Activated CD4-positive, alpha-beta T cell treated with anti-CD3 and anti-CD28 coated beads for 36 hours (primary cell): ENCODE results near the gene C16orf87. TPM values are rescaled to one million over a fixed set of nuclear protein-coding genes. Genes with fewer than 3 reads are reported as not detected.
"Not testable (repeated sequence)": the region's sequence is repeated elsewhere in the genome, so short reads cannot be mapped to it uniquely, and the experiment has no call there.

Source experiments
- ATAC-seq: fragments of 200-7000 bp; cut with Tn5 transposase; one replicate; pipeline ENCODE4 v1.10.0; 2021; ENCODE audit warnings: mild to moderate bottlenecking, moderate library complexity
- CTCF ChIA-PET: fragments of 350-600 bp; sonication (Branson Sonifier 250); formaldehyde crosslinking; loops from one replicate; lab custom pipeline; 2021; ENCODE audit warnings: antibody characterized with exemption; lab: Charles Lee
- POLR2A ChIA-PET: fragments of 350-600 bp; sonication (Branson Sonifier 250); formaldehyde crosslinking; loops from one replicate; lab custom pipeline; 2021; ENCODE audit warnings: antibody characterized with exemption, inconsistent platforms; lab: Charles Lee
- DNase-seq: peaks from one replicate; pipeline ENCODE4 v3.0.0-alpha.2; 2020
- H3K27ac Mint-ChIP-seq: one replicate; pipeline ENCODE4 v1.8.0; 2021; ENCODE audit warnings: mixed read lengths
- H3K27me3 Mint-ChIP-seq: one replicate; pipeline ENCODE4 v1.8.0; 2021; ENCODE audit warnings: mixed read lengths
- H3K36me3 Mint-ChIP-seq: one replicate; pipeline ENCODE4 v1.8.0; 2021; ENCODE audit warnings: low read depth, mixed read lengths
- H3K4me1 Mint-ChIP-seq: one replicate; pipeline ENCODE4 v1.8.0; 2021; ENCODE audit warnings: mixed read lengths
- H3K4me3 Mint-ChIP-seq: one replicate; pipeline ENCODE4 v1.8.0; 2021; ENCODE audit warnings: mild to moderate bottlenecking, moderate library complexity, mixed read lengths
- H3K9me3 Mint-ChIP-seq: one replicate; pipeline ENCODE4 v1.8.0; 2021; ENCODE audit warnings: low read depth, mixed read lengths
- intact Hi-C, 2 experiments: fragments of 100-400 bp; cut with DNase I in 1 of 2; cut with micrococcal nuclease in 1 of 2; formaldehyde crosslinking; loops; one replicate each; pipeline versions ENCODE4 v1.14.2 to v1.15.1; 2022 to 2024; cut with DNase I, micrococcal nuclease
- total RNA-seq, 2 experiments: library from RNA; stranded (reverse); gene quantifications; one replicate each; pipeline ENCODE4 v1.2.3, GENCODE V29; 2021

The C16orf87 gene, protein sequence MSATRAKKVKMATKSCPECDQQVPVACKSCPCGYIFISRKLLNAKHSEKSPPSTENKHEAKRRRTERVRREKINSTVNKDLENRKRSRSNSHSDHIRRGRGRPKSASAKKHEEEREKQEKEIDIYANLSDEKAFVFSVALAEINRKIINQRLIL
- 10 to 100 TPM; 14.6 to 17.2 TPM for total RNA-seq

DNA sequence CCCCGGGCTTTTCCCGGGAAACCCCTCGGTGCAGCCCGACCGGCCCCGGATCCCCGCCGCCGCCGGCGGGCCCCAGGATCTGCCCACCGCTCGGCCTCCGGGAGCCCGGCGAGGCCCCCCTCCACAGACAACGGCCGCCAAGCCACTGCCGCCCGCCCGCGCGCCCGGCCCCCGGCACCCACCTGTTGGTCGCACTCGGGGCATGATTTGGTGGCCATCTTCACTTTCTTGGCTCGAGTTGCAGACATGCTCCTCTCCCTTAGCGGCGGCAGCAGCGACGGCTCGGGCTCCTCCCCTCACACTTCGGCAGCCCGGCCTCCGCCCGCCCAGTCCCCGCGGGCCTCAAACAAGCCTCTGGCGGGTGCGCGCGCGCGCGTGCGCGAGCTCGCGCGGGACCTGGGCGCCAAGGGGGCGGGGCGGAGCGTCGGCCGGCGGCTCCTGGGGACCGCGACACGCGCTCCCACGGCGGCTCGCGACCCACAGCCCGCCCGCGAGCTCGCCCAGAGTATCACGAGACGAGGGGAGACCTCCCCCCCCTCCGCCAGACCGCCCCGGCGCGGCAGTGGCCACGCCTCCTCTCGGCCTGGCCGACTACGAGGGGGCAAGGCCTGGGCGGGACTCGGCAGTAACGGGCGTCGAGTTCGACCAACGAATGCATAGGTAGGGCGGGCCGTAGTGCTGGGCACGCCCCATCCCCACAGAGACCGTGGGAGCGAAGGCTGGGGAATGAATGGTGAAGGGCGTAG is at the start of gene C16orf87:
Gene C16orf87 (minus strand): TSS at position 279 of the 746 bp plus-strand sequence. CDS start 31 bp downstream, at position 248.
- intact Hi-C loops: loop anchor here (1.0 to 10.0 kb wide), 11 partner anchors 9 to 1554 kb away; partner anchors contain the start of genes DNAJA2 (in 2 of the 2), GPT2 (in 2 of the 2), ORC6 (in 2 of the 2) and SHCBP1 (in 2 of the 2)
- Mint-ChIP-seq H3K27ac (peak within 1 kb of the TSS; percentile 98), H3K4me3 (peak within 1 kb of the TSS; percentile 93), H3K4me1 (peaks cover 36% of the 10 kb centered on the region), H3K27me3 (no peaks in the 10 kb centered on the region), H3K9me3 (no peaks in the 10 kb centered on the region), H3K36me3 (peaks cover 10% of the 10 kb centered on the region)
- ChIA-PET POLR2A (interaction anchor here (0.7 to 1.2 kb wide), 2 partner anchors 9 to 19 kb away, joined by 3 read pairs; no protein-coding TSS in a partner anchor), CTCF (interaction anchor here (0.8 kb wide), 1 partner anchor 11 kb away, joined by 3 read pairs; no protein-coding TSS in a partner anchor)
- peak; percentile 96 for ATAC-seq
- peak; percentile 95 for DNase-seq

DNA sequence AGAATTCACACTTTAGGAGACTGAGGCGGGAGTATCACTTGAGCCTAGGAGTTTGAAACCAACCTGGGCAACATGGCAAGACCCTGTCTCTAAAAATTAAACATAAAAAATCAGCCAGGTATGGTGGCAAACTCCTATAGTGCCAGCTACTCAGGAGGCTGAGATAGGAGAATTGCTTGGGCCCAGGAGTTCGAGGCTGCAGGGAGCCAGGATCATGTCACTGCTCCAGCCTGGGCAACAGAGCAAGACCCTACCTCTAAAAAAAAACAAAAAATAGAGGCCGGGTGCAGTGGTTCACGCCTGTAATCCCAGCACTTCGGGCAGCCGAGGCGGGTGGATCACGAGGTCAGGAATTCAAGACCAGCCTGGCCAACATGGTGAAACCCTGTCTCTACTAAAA is 44.3 kb upstream of the C16orf87 start:
- Mint-ChIP-seq H3K27ac (no peak overlapping the region), H3K36me3 (no peaks in the 10 kb centered on the region), H3K4me3 (no peak overlapping the region), H3K27me3 (peaks cover 4% of the 10 kb centered on the region), H3K9me3 (no peaks in the 10 kb centered on the region), H3K4me1 (no peaks in the 10 kb centered on the region)
- DNase-seq: no peak
- CTCF ChIA-PET: interaction anchor here (0.6 to 1.1 kb wide), 3 partner anchors 9 to 171 kb away, joined by 3 to 4 read pairs (median 4); partner anchors contain the start of gene GPT2
- ATAC-seq: no peak
- intact Hi-C loops: no loop called here
- POLR2A ChIA-PET: no interaction called here

- Mint-ChIP-seq H3K27ac (no peak overlapping the region), H3K4me3 (no peak overlapping the region), H3K4me1 (no peaks in the 10 kb centered on the region), H3K36me3 (no peaks in the 10 kb centered on the region), H3K27me3 (no peaks in the 10 kb centered on the region), H3K9me3 (no peaks in the 10 kb centered on the region)
- CTCF ChIA-PET: interaction anchor here (0.8 to 1.1 kb wide), 2 partner anchors 19 to 34 kb away, joined by 3 read pairs; no protein-coding TSS in a partner anchor
- ATAC-seq: no peak
- POLR2A ChIA-PET: no interaction called here
- DNase-seq: no peak
- intact Hi-C loops: no loop called here
Observed at GRCh38 chr16:46873201-46873600, 42.2 kb upstream of the C16orf87 start.

GRCh38 chr16:46871597-46871996 is 40.6 kb upstream of the C16orf87 start:
- H3K27me3 Mint-ChIP-seq: peaks cover 4% of the 10 kb centered on the region
- no peaks in the 10 kb centered on the region for H3K9me3 Mint-ChIP-seq
- no peak overlapping the region for H3K4me3 Mint-ChIP-seq
- ATAC-seq (no peak), DNase-seq (no peak)
- ChIA-PET CTCF (interaction anchor here (0.6 kb wide), 1 partner anchor 17 kb away, joined by 4 read pairs; no protein-coding TSS in a partner anchor), POLR2A (no interaction called here)
- H3K27ac Mint-ChIP-seq: no peak overlapping the region
- H3K36me3 Mint-ChIP-seq: no peaks in the 10 kb centered on the region
- H3K4me1 Mint-ChIP-seq: no peaks in the 10 kb centered on the region
- intact Hi-C loops: no loop called here

DNA sequence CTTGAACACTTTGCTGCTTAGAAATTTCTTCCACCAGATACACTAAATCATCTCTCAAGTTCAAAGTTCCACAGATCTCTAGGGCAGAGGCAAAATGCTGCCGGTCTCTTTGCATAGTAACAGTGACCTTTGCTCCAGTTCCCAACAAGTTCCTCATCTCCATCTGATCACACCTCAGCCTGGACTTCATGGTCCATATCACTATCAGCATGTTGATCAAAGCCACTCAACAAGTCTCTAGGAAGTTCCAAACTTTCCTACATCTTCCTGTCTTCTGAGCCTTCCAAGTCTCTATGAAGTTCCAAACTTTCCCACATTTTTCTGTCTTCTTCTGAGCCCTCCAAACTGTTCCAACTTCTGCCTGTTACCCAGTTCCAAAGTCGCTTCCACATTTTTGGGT is 37.9 kb upstream of the C16orf87 start:
- H3K27ac Mint-ChIP-seq, POLR2A ChIA-PET: not testable (repeated sequence)

DNA sequence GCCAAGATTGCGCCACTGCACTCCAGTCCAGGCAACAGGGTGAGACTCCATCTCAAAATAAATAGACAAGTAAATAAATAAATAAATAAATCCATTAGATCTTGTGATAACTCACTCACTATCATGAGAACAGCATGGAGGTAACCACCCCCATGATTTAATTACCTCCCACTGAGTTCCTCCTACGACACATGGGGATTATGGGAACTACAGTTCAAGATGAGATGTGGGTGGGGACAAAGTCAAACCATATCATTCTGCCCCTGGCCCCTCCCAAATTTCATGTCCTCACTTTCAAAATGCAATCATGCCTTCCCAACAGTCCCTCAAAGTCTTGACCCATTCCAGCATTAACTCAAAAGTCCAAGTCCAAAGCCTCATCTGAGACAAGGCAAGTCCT is 36.5 kb upstream of the C16orf87 start:
- CTCF ChIA-PET: interaction anchor here (1.0 kb wide), 1 partner anchor 24 kb away, joined by 3 read pairs; no protein-coding TSS in a partner anchor
- peaks cover 16% of the 10 kb centered on the region for H3K4me1 Mint-ChIP-seq
- H3K4me3 Mint-ChIP-seq, POLR2A ChIA-PET, H3K27ac Mint-ChIP-seq, H3K36me3 Mint-ChIP-seq, H3K9me3 Mint-ChIP-seq, intact Hi-C loops, DNase-seq, H3K27me3 Mint-ChIP-seq, ATAC-seq: not testable (repeated sequence)

More for the DNA sequence above, 37.9 kb upstream of the C16orf87 start:
- intact Hi-C loops, H3K4me3 Mint-ChIP-seq, ATAC-seq, H3K4me1 Mint-ChIP-seq, CTCF ChIA-PET, H3K9me3 Mint-ChIP-seq, H3K36me3 Mint-ChIP-seq, H3K27me3 Mint-ChIP-seq, DNase-seq: not testable (repeated sequence)

- H3K36me3 Mint-ChIP-seq: no peaks in the 10 kb centered on the region
- peaks cover 3% of the 10 kb centered on the region for H3K9me3 Mint-ChIP-seq
- intact Hi-C loops: no loop called here
- ChIA-PET POLR2A (no interaction called here), CTCF (interaction anchor here (0.8 to 1.0 kb wide), 2 partner anchors 9 to 10 kb away, joined by 3 read pairs; no protein-coding TSS in a partner anchor)
- ATAC-seq: no peak
- H3K4me3 Mint-ChIP-seq: no peak overlapping the region
- peaks cover 4% of the 10 kb centered on the region for H3K27me3 Mint-ChIP-seq
- H3K4me1 Mint-ChIP-seq: peaks cover 17% of the 10 kb centered on the region
- no peak overlapping the region for H3K27ac Mint-ChIP-seq
- DNase-seq: no peak
Observed at GRCh38 chr16:46866286-46866685, 35.3 kb upstream of the C16orf87 start.

DNA sequence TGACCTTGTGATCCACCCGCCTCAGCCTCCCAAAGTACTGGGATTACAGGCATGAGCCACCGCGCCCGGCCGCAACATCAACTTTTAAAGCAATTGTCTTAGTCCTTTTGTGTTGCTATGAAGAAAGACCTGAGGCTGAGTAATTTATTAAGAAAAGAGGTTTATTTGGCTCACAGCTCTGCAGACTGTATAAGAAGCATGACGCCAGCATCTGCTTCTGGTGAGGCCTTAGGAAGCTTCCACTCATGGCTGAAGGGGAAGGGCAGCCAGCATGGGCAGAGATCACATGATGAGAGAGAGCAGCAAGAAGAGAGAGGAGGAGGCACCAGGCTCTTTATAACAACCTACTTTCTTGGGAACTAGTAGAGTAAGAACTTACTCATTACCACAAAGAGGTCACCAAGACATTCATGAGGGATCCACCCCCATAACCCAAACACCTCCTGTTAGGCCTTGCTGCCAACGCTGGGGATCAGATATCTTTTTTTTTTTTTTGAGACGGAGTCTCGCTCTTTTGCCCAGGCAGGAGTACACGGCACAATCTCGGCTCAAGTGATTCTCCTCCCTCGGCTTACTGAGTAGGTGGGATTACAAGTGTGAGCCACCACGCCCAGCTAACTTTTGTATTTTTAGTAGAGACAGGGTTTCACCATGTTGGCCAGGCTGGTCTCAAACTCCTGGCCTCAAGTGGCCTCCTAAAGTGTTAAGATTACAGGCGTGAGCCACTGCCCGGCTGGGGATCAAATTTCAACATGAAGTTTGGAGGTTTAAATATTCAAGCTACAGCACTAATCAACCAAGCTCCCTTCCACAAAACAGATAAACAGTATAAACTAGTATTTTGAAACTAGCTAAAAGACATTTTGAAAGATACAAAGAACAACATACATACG is 31.8 kb upstream of the C16orf87 start:
- Mint-ChIP-seq H3K27me3 (peaks cover 4% of the 10 kb centered on the region), H3K4me1 (peaks cover 27% of the 10 kb centered on the region), H3K36me3 (no peaks in the 10 kb centered on the region), H3K9me3 (peaks cover 3% of the 10 kb centered on the region), H3K27ac (no peak overlapping the region), H3K4me3 (no peak overlapping the region)
- POLR2A ChIA-PET: no interaction called here
- DNase-seq (no peak), ATAC-seq (peak; percentile 63)
- CTCF ChIA-PET: interaction anchor here (0.9 to 3.2 kb wide), 3 partner anchors 9 to 22 kb away, joined by 3 to 13 read pairs (median 4); no protein-coding TSS in a partner anchor
- intact Hi-C loops: no loop called here

GRCh38 chr16:46859719-46860152 is 28.8 kb upstream of the C16orf87 start:
- no peaks in the 10 kb centered on the region for H3K36me3 Mint-ChIP-seq
- ATAC-seq (peak; percentile 83), DNase-seq (peak; percentile 74)
- peaks cover 27% of the 10 kb centered on the region for H3K4me1 Mint-ChIP-seq
- intact Hi-C loops: loop anchor here in 1 of 2 experiments (2.0 to 5.0 kb wide), 2 partner anchors 23 to 1303 kb away; no protein-coding TSS in a partner anchor
- no peak overlapping the region for H3K4me3 Mint-ChIP-seq
- H3K27me3 Mint-ChIP-seq: no peaks in the 10 kb centered on the region
- CTCF ChIA-PET: interaction anchor here (0.8 kb wide), 1 partner anchor 21 kb away, joined by 3 read pairs; no protein-coding TSS in a partner anchor
- no peak overlapping the region for H3K27ac Mint-ChIP-seq
- POLR2A ChIA-PET: interaction anchor here (0.6 kb wide), 2 partner anchors 14 to 40 kb away, joined by 4 to 11 read pairs; no protein-coding TSS in a partner anchor
- peaks cover 3% of the 10 kb centered on the region for H3K9me3 Mint-ChIP-seq

GRCh38 chr16:46858151-46858550 is 27.2 kb upstream of the C16orf87 start:
- no peak overlapping the region for H3K4me3 Mint-ChIP-seq
- H3K27me3 Mint-ChIP-seq: no peaks in the 10 kb centered on the region
- ATAC-seq (no peak), DNase-seq (no peak)
- H3K36me3 Mint-ChIP-seq: no peaks in the 10 kb centered on the region
- H3K9me3 Mint-ChIP-seq: peaks cover 3% of the 10 kb centered on the region
- ChIA-PET POLR2A (no interaction called here), CTCF (interaction anchor here (0.8 to 1.5 kb wide), 7 partner anchors 8 to 72 kb away, joined by 3 to 4 read pairs (median 4); no protein-coding TSS in a partner anchor)
- H3K27ac Mint-ChIP-seq: no peak overlapping the region
- intact Hi-C loops: loop anchor here in 1 of 2 experiments (5.0 kb wide), 1 partner anchor 1304 kb away; no protein-coding TSS in a partner anchor
- H3K4me1 Mint-ChIP-seq: peaks cover 17% of the 10 kb centered on the region
